Raji (cell line): ENCODE results near the gene PTGR3.

Experiments
- POLR2A ChIP-seq: IDR thresholded peaks from 2 replicates; pipeline ENCODE4 v1.6.1; 2011; ENCODE audit warnings: low read depth, low read length, control low read depth; ENCODE audit not compliant: insufficient read depth

PTGR3 gene

GRCh38 chr18:75211002-75211621 lies 2.2 kb upstream of the PTGR3 start:
- TF ChIP-seq POLR2A, result peak; percentile 14; the same call in 1 of the 2 replicates

DNA sequence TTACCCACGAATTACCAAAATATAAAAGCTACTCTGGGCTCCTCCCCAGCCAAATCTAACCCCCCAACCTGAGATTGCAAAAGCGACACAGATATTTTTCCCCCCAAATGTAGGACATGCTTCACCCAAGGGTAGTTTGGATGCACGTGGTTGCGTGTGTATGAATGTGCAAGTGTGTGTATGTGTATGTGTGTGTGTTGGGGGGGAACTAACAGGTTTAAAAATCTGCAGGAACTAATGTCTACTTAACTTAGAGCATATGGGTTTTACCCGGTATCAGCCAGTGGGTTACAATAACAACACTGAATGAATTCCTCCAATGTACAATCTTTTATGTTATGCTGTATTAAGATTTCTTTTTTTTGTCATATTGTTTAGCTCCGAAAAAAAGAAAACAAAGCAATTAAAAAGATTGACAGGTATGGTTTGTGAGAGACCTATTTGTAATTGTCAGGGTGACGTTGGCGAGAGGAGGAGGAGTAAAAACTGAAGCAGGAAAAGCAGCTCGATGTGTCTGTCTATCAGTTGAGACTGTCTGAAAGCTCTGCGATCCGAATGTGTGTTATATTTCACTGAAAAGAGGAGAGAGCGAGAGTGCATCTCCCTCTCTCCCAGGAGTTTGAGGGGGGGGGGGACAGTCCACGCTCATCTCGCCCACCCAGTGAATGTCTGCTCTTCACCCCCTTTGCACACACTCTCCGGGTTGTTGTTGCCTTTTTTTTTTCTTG lies 1.5 kb upstream of the PTGR3 start, which contains the start of gene TSHZ1:
TSHZ1 (plus strand) TSS at position 524 of the 728 bp plus-strand sequence. CDS start 1,080 bp downstream, outside the sequence.
- TF ChIP-seq POLR2A, result peak; percentile 83

GRCh38 chr18:75209951-75210258 lies 966 bp upstream of the PTGR3 start:
- no peak for TF ChIP-seq POLR2A

DNA sequence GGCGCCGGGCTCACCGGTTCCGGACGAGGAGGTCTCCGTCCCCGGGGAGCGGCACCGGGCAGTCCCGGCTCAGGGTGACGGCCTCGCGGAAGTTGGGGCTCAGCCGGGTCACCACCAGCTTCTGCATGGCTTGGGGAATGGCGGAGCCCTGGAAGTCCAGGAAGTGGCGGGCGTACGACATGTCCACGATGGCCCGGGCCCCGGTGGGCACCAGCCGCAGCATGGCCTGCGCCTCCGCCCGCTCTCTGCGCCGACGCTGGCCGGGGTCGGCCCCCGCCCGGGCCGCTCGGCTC lies 157 bp downstream of the PTGR3 start:
- no peak; the same call in none of the 2 replicates for TF ChIP-seq POLR2A

- TF ChIP-seq POLR2A, result no peak; the same call in none of the 2 replicates
Measured at GRCh38 chr18:75208155-75208835, 644 bp downstream of the PTGR3 start.

DNA sequence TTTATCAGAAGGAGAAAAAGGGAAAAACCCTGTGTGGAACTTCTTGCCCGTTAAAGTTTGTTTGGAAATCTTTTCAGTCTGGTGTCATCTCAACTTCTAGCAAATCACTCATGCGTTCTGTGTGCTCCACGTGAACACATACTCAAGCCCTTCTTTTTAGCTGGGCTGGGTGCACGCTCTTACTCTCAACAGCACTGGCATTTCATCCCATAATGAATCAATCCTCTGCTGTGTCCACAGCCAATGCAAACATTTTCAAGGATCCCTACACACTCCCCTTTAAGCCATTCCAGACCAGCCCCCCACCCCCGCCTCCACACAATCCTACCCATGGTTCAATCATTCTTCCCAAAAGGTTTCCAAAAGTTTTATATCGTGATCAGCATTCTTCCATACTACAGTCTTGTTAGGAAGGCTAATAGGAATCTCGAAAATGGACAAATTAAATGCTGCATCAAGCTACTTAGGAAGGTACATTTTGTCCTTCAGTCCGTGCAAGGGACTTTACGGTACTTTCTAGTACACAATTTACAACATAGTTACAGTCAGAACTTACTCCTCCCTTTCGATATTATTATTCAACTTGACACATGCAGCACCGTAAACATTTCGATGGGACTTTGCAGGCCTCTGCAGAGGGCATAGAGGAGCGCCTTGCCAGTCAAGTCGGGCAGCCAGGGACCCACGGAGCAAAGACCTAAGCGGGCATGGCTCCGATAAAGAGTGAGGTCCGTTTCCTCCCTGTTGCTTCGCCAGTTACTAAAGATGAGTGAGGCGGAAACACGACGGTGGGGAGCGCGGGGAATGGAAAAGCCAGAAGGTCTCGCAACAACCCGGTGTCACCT lies 1.4 kb downstream of the PTGR3 start:
- TF ChIP-seq POLR2A, result no peak

DNA sequence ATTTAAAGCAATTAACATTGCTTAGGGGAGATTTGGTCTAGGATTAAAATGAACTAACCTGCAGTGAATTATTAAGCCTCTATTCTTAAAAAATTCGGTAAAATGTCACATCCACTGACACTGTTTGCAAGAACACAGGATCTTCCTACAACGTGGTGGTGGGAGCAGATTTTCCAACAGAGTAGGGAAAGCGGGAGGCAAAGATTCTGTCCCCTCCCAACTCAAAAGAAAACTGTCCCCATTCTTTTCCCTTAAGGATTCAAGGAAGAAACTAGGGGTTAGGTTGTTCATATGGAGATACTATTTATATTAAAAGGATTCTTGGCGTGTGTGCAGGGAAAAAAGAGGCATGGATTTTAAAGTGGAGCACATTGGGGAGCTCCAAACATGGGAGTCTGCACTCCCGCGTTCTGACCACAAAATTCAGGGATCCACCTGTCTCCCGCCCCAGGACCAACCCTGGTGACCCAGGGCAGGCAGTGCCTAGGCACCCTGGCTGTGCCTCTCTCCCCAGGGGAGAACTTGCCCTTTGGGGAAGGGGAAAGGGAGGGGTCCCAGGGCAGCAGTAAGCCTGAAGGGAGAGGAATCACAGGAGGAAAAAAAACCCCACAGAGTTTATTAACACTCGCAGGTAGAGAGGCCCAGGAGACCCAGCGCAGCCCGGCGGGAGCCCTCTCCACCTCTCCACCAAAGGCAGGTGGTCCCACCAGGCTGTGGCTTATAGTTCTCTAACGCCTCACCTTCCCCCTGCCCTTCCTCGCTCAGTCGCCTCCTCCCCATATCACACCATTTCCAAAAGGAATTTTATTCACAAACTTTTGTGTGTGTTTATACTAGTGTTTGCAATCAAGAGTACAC lies 2.3 kb downstream of the PTGR3 start:
- no peak for TF ChIP-seq POLR2A

DNA sequence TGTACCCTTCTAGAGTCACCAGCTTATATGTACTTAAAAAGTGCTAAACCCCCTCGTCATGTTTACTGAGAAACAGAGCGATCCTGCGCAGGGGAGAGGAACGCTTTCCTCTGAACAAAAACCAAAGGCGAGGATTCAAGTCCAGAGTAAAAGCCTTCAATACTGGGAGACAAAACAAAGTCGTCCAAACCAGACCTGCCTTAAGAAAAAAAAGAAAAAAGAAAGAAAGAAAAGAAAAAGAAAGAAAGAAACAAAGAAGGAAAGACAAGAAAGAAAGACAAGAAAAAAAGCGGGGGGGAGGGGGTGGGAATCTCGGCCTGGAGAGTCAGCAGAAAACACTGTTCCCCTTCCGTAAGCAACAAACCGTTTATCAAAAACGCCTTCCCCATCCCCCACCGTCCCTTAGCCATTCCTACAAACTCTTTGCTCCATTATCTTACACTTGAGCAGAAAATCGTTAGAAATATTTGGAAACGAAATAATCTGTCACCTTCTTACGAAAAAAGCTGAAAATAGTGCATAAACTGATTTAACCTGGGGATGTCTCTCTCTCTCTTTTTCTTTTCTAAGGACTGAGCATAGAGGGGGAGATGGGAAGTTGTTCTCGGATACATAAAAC lies 3.3 kb downstream of the PTGR3 start:
- TF ChIP-seq POLR2A, result no peak

GRCh38 chr18:75204732-75205513 lies 4.0 kb downstream of the PTGR3 start:
- TF ChIP-seq POLR2A, result no peak

- no peak for TF ChIP-seq POLR2A
Measured at GRCh38 chr18:75204269-75204731, 4.6 kb downstream of the PTGR3 start.

- TF ChIP-seq POLR2A, result no peak
Measured at GRCh38 chr18:75203416-75204268, 5.3 kb downstream of the PTGR3 start.

GRCh38 chr18:75202696-75203365 lies 6.1 kb downstream of the PTGR3 start:
- TF ChIP-seq POLR2A, result no peak
